ENCODE data around the gene GIPC2. TPM values are rescaled to one million over a fixed set of nuclear protein-coding genes. Genes with fewer than 3 reads are reported as not detected.
"Not testable (repeated sequence)": the region's sequence is repeated elsewhere in the genome, so short reads cannot be mapped to it uniquely, and the experiment has no call there.

GIPC2 gene
- total RNA-seq, 1 experiment from 2014 or later, result 2.8 TPM

- H3K9me3 Mint-ChIP-seq (ENCODE audit: low read depth, unreplicated experiment), result no peaks in the 10 kb centered on the region
- H3K4me3 Mint-ChIP-seq (ENCODE audit: low read depth, unreplicated experiment), result no peak overlapping the region
- no peak for DNase-seq
- H3K36me3 Mint-ChIP-seq (ENCODE audit: insufficient read depth, unreplicated experiment), result no peaks in the 10 kb centered on the region
- H3K27ac Mint-ChIP-seq (ENCODE audit: unreplicated experiment), result no peak overlapping the region
- no TSS peak for BruUV-seq (replicated peaks)
- no peak for TF ChIP-seq CTCF (IDR thresholded peaks at IDR 0.05; ENCODE audit: unreplicated experiment)
- CTCF ChIA-PET, result no interaction called here
- no peaks in the 10 kb centered on the region for H3K27me3 Mint-ChIP-seq (ENCODE audit: unreplicated experiment)
- intact Hi-C loops (cut with micrococcal nuclease; ENCODE audit: unreplicated experiment), result no loop called here
- peaks cover 10% of the 10 kb centered on the region for H3K4me1 Mint-ChIP-seq (ENCODE audit: low read depth, unreplicated experiment)
Measured at GRCh38 chr1:78078358-78078757, 32.6 kb downstream of the GIPC2 start.

- intact Hi-C loops (cut with micrococcal nuclease; ENCODE audit: unreplicated experiment), result no loop called here
Measured at GRCh38 chr1:78079580-78079979, 33.8 kb downstream of the GIPC2 start.

GRCh38 chr1:78080767-78081166 lies 35.0 kb downstream of the GIPC2 start:
- no peak overlapping the region for H3K27ac Mint-ChIP-seq (ENCODE audit: unreplicated experiment)
- H3K4me3 Mint-ChIP-seq (ENCODE audit: low read depth, unreplicated experiment), result no peak overlapping the region
- intact Hi-C loops (cut with micrococcal nuclease; ENCODE audit: unreplicated experiment), result no loop called here
- no peaks in the 10 kb centered on the region for H3K36me3 Mint-ChIP-seq (ENCODE audit: insufficient read depth, unreplicated experiment)
- peaks cover 10% of the 10 kb centered on the region for H3K4me1 Mint-ChIP-seq (ENCODE audit: low read depth, unreplicated experiment)
- no peak for TF ChIP-seq CTCF (IDR thresholded peaks at IDR 0.05; ENCODE audit: unreplicated experiment)
- H3K9me3 Mint-ChIP-seq (ENCODE audit: low read depth, unreplicated experiment), result peaks cover 2% of the 10 kb centered on the region
- H3K27me3 Mint-ChIP-seq (ENCODE audit: unreplicated experiment), result no peaks in the 10 kb centered on the region
- no TSS peak for BruUV-seq (replicated peaks)
- no peak for DNase-seq
- CTCF ChIA-PET, result no interaction called here

More at GRCh38 chr1:78079580-78079979, 33.8 kb downstream of the GIPC2 start:
- BruUV-seq (replicated peaks), result no TSS peak
- H3K27me3 Mint-ChIP-seq (ENCODE audit: unreplicated experiment), result no peaks in the 10 kb centered on the region
- CTCF ChIA-PET, result no interaction called here
- no peak overlapping the region for H3K27ac Mint-ChIP-seq (ENCODE audit: unreplicated experiment)
- no peaks in the 10 kb centered on the region for H3K9me3 Mint-ChIP-seq (ENCODE audit: low read depth, unreplicated experiment)
- H3K36me3 Mint-ChIP-seq (ENCODE audit: insufficient read depth, unreplicated experiment), result no peaks in the 10 kb centered on the region
- H3K4me1 Mint-ChIP-seq (ENCODE audit: low read depth, unreplicated experiment), result peaks cover 10% of the 10 kb centered on the region
- DNase-seq, result no peak
- no peak for TF ChIP-seq CTCF (IDR thresholded peaks at IDR 0.05; ENCODE audit: unreplicated experiment)
- no peak overlapping the region for H3K4me3 Mint-ChIP-seq (ENCODE audit: low read depth, unreplicated experiment)

GRCh38 chr1:78081980-78082860 lies 36.5 kb downstream of the GIPC2 start:
- Mint-ChIP-seq H3K36me3 (ENCODE audit: insufficient read depth, unreplicated experiment) (no peaks in the 10 kb centered on the region), H3K4me1 (ENCODE audit: low read depth, unreplicated experiment) (peaks cover 10% of the 10 kb centered on the region), H3K4me3 (ENCODE audit: low read depth, unreplicated experiment) (no peak overlapping the region), H3K9me3 (ENCODE audit: low read depth, unreplicated experiment) (peaks cover 6% of the 10 kb centered on the region), H3K27me3 (ENCODE audit: unreplicated experiment) (no peaks in the 10 kb centered on the region), H3K27ac (ENCODE audit: unreplicated experiment) (no peak overlapping the region)
- no peak for TF ChIP-seq CTCF (IDR thresholded peaks at IDR 0.05; ENCODE audit: unreplicated experiment)
- no TSS peak for BruUV-seq (replicated peaks)
- DNase-seq, result no peak
- intact Hi-C loops (cut with micrococcal nuclease; ENCODE audit: unreplicated experiment), result no loop called here
- CTCF ChIA-PET, result no interaction called here

- H3K4me3 Mint-ChIP-seq (ENCODE audit: low read depth, unreplicated experiment); H3K36me3 Mint-ChIP-seq (ENCODE audit: insufficient read depth, unreplicated experiment); H3K27ac Mint-ChIP-seq (ENCODE audit: unreplicated experiment); DNase-seq; H3K27me3 Mint-ChIP-seq (ENCODE audit: unreplicated experiment); CTCF ChIA-PET; H3K9me3 Mint-ChIP-seq (ENCODE audit: low read depth, unreplicated experiment); intact Hi-C loops (cut with micrococcal nuclease; ENCODE audit: unreplicated experiment); BruUV-seq (replicated peaks); H3K4me1 Mint-ChIP-seq (ENCODE audit: low read depth, unreplicated experiment): not testable (repeated sequence)
Measured at GRCh38 chr1:78084639-78085038, 38.9 kb downstream of the GIPC2 start.

Measured in Calu3 (cell line).